ENCODE results near the gene ZNF70.

The ZNF70 gene

GRCh38 chr22:23755711-23756110, 4.8 kb upstream of the ZNF70 start:
- DNase-seq (ENCODE audit: extremely low read depth, low read depth): no peak
- no peak for TF ChIP-seq CTCF (IDR thresholded peaks at IDR 0.05; ENCODE audit: low read depth, low read length)

GRCh38 chr22:23754980-23755636, 4.2 kb upstream of the ZNF70 start:
- no peak for TF ChIP-seq CTCF (IDR thresholded peaks at IDR 0.05; ENCODE audit: low read depth, low read length)
- no peak for DNase-seq (ENCODE audit: extremely low read depth, low read depth)

GRCh38 chr22:23754220-23754919, 3.5 kb upstream of the ZNF70 start, which contains the start of gene VPREB3:
TSS of gene VPREB3 (minus strand) at chr22:23754425. CDS start at chr22:23754363, 62 bp downstream.
- no peak for TF ChIP-seq CTCF (IDR thresholded peaks at IDR 0.05; ENCODE audit: low read depth, low read length)

GRCh38 chr22:23753385-23753784, 2.5 kb upstream of the ZNF70 start:
- no peak for DNase-seq (ENCODE audit: extremely low read depth, low read depth)
- no peak for TF ChIP-seq CTCF (IDR thresholded peaks at IDR 0.05; ENCODE audit: low read depth, low read length)

More at GRCh38 chr22:23754220-23754919, 3.5 kb upstream of the ZNF70 start, which contains the start of gene VPREB3:
- no peak for DNase-seq (ENCODE audit: extremely low read depth, low read depth)

GRCh38 chr22:23752750-23753149, 1.8 kb upstream of the ZNF70 start:
- TF ChIP-seq CTCF (IDR thresholded peaks at IDR 0.05; ENCODE audit: low read depth, low read length): no peak
- DNase-seq (ENCODE audit: extremely low read depth, low read depth): no peak

GRCh38 chr22:23752090-23752691, 1.3 kb upstream of the ZNF70 start:
- DNase-seq (ENCODE audit: extremely low read depth, low read depth): no peak
- TF ChIP-seq CTCF (IDR thresholded peaks at IDR 0.05; ENCODE audit: low read depth, low read length): no peak

- no peak for DNase-seq (ENCODE audit: extremely low read depth, low read depth)
Observed at GRCh38 chr22:23751441-23751996, 607 bp upstream of the ZNF70 start.

More at GRCh38 chr22:23751441-23751996, 607 bp upstream of the ZNF70 start:
- no peak for TF ChIP-seq CTCF (IDR thresholded peaks at IDR 0.05; ENCODE audit: low read depth, low read length)

Measured in AG09319 (cell line).